H1 (cell line): ENCODE results near the gene PI4KA. TPM values are rescaled to one million over a fixed set of nuclear protein-coding genes. Genes with fewer than 3 reads are reported as not detected.

ENCODE experiments used
- CTCF ChIA-PET: fragments of 300-600 bp; sonication (Branson Sonifier 250); formaldehyde crosslinking; loops from one replicate; lab custom pipeline; 2021; ENCODE audit not compliant: partially characterized antibody; lab: Charles Lee
- POLR2A ChIA-PET: fragments of 300-600 bp; sonication (Branson Sonifier 250); formaldehyde crosslinking; loops from one replicate; lab custom pipeline; 2021; ENCODE audit warnings: inconsistent platforms; ENCODE audit not compliant: partially characterized antibody; lab: Charles Lee
- DNase-seq, 2 experiments: peaks; one replicate each; pipeline versions ENCODE4 v3.0.0 to v3.0.0-alpha.2; 2010 to 2022; ENCODE audit warnings: low spot score in 2 of 2, low read depth in 1 of 2, mixed read lengths in 1 of 2
- FAIRE-seq: peaks from 2 replicates; lab custom pipeline; 2011; peaks lifted over from hg19 to GRCh38; lab: Jason Lieb, UNC
- H2AFZ ChIP-seq: 2 replicates; pipeline ENCODE4 v1.8.1; 2012; ENCODE audit warnings: low read length, inconsistent platforms
- H2AK5ac ChIP-seq: 2 replicates; pipeline ENCODE4 v1.6.1; 2013; ENCODE audit warnings: low read depth, low read length
- H2BK120ac ChIP-seq: replicated peaks from 2 replicates; pipeline ENCODE3; 2013; ENCODE audit warnings: low read depth, low read length, inconsistent platforms
- H2BK12ac ChIP-seq: 2 replicates; pipeline ENCODE4 v1.6.1; 2013; ENCODE audit warnings: low read depth, low read length
- H2BK15ac ChIP-seq: 2 replicates; pipeline ENCODE4 v1.6.1; 2013; ENCODE audit warnings: low read length
- H2BK20ac ChIP-seq: 2 replicates; pipeline ENCODE4 v1.6.1; 2013; ENCODE audit warnings: low read length
- H2BK5ac ChIP-seq: 2 replicates; pipeline ENCODE4 v1.6.1; 2013; ENCODE audit warnings: low read depth, low read length
- H3K14ac ChIP-seq: 2 replicates; pipeline ENCODE4 v1.6.1; 2013; ENCODE audit warnings: inconsistent platforms; ENCODE audit not compliant: insufficient read length
- H3K18ac ChIP-seq: 2 replicates; pipeline ENCODE4 v1.6.1; 2013; ENCODE audit warnings: low read length; ENCODE audit errors: extremely low read depth
- H3K23ac ChIP-seq: 2 replicates; pipeline ENCODE4 v1.6.1; 2013; ENCODE audit warnings: inconsistent platforms; ENCODE audit not compliant: insufficient read length
- H3K23me2 ChIP-seq: 2 replicates; pipeline ENCODE4 v1.6.1; 2013; ENCODE audit warnings: low read depth, low read length
- H3K27ac ChIP-seq: 2 replicates; pipeline ENCODE4 v1.6.1; 2011; ENCODE audit warnings: low read depth, low read length, inconsistent platforms
- H3K27me3 ChIP-seq, 4 experiments: replicated peaks in 1 of 4; 1 replicate in 1 of 4; 2 replicates in 3 of 4; pipeline versions ENCODE4 v1.6.1 to v1.8.1; 2011 to 2013; ENCODE audit warnings: low read length in 3 of 4, mild to moderate bottlenecking in 3 of 4, inconsistent platforms in 2 of 4, mixed read lengths in 2 of 4, moderate library complexity in 1 of 4; ENCODE audit not compliant: control insufficient read depth in 3 of 4, insufficient read depth in 3 of 4; ENCODE audit errors: extremely low read depth in 1 of 4
- H3K36me3 ChIP-seq, 4 experiments: 2 replicates each; pipeline versions ENCODE4 v1.6.1 to v1.8.1; 2011 to 2013; ENCODE audit warnings: mild to moderate bottlenecking in 4 of 4, low read length in 3 of 4, moderate library complexity in 2 of 4, control low read depth in 1 of 4, inconsistent platforms in 1 of 4; ENCODE audit not compliant: insufficient read depth in 4 of 4, control insufficient read depth in 2 of 4
- H3K4ac ChIP-seq: replicated peaks from 2 replicates; pipeline ENCODE3; 2013; ENCODE audit warnings: low read length, low read depth, mixed read lengths, inconsistent platforms; ENCODE audit not compliant: insufficient read length
- H3K4me1 ChIP-seq, 4 experiments: replicated peaks in 1 of 4; 1 replicate in 1 of 4; 2 replicates in 3 of 4; pipeline versions ENCODE4 v1.6.1 to v1.8.1; 2011 to 2013; ENCODE audit warnings: low read length in 3 of 4, inconsistent platforms in 2 of 4, mixed read lengths in 1 of 4; ENCODE audit not compliant: insufficient read depth in 4 of 4, control insufficient read depth in 3 of 4
- H3K4me2 ChIP-seq, 2 experiments: 2 replicates each; pipeline versions ENCODE4 v1.6.1 to v1.8.1; 2011 to 2013; ENCODE audit warnings: low read depth in 2 of 2, low read length in 2 of 2, control low read depth in 1 of 2, inconsistent platforms in 1 of 2, mild to moderate bottlenecking in 1 of 2; ENCODE audit not compliant: insufficient read depth in 1 of 2
- H3K4me3 ChIP-seq, 4 experiments: fragments of 200-600, 300-600 bp in 1 of 4; sonication (generic), shearing (Covaris generic), sonication (Bioruptor Twin) in 1 of 4; 2 replicates each; pipeline versions ENCODE4 v1.5.1 to v1.8.1; 2011 to 2016; ENCODE audit warnings: low read length in 4 of 4, low read depth in 3 of 4, control low read depth in 2 of 4, inconsistent platforms in 2 of 4, mild to moderate bottlenecking in 2 of 4, mixed read lengths in 1 of 4, moderate library complexity in 1 of 4; ENCODE audit not compliant: insufficient read depth in 2 of 4; ENCODE audit errors: extremely low read depth in 1 of 4
- H3K56ac ChIP-seq: replicated peaks from 2 replicates; pipeline ENCODE3; 2013; ENCODE audit warnings: low read depth, mild to moderate bottlenecking, mixed read lengths, low read length, inconsistent platforms; ENCODE audit not compliant: insufficient read length
- H3K79me1 ChIP-seq: 2 replicates; pipeline ENCODE4 v1.6.1; 2013; ENCODE audit warnings: low read depth, low read length, control low read depth
- H3K79me2 ChIP-seq, 2 experiments: 2 replicates each; pipeline versions ENCODE4 v1.6.1 to v1.8.1; 2012 to 2013; ENCODE audit warnings: low read length in 2 of 2, mild to moderate bottlenecking in 2 of 2, inconsistent platforms in 1 of 2; ENCODE audit not compliant: insufficient read depth in 2 of 2, control insufficient read depth in 1 of 2
- H3K9ac ChIP-seq, 4 experiments: replicated peaks in 1 of 4; 1 replicate in 1 of 4; 2 replicates in 3 of 4; pipeline versions ENCODE4 v1.6.1 to v1.8.1; 2011 to 2013; ENCODE audit warnings: low read depth in 3 of 4, low read length in 3 of 4, control low read depth in 2 of 4, mild to moderate bottlenecking in 2 of 4, moderate library complexity in 2 of 4, inconsistent platforms in 1 of 4; ENCODE audit errors: extremely low read depth in 1 of 4
- H3K9me3 ChIP-seq, 2 experiments: 2 replicates each; pipeline versions ENCODE4 v1.6.1 to v1.8.1; 2012 to 2013; ENCODE audit warnings: mild to moderate bottlenecking in 2 of 2, moderate library complexity in 2 of 2, control low read depth in 1 of 2, inconsistent platforms in 1 of 2, low read depth in 1 of 2, low read length in 1 of 2, mixed read lengths in 1 of 2; ENCODE audit not compliant: insufficient read depth in 2 of 2
- H4K20me1 ChIP-seq, 2 experiments: replicated peaks in 1 of 2; 2 replicates each; pipeline versions ENCODE3 to v1.8.1; 2011 to 2013; ENCODE audit warnings: inconsistent platforms in 2 of 2, low read length in 2 of 2, mild to moderate bottlenecking in 1 of 2; ENCODE audit not compliant: insufficient read depth in 2 of 2, control insufficient read depth in 1 of 2
- H4K5ac ChIP-seq: 2 replicates; pipeline ENCODE4 v1.6.1; 2013; ENCODE audit warnings: low read length, low read depth, mixed read lengths, inconsistent platforms; ENCODE audit not compliant: insufficient read length
- H4K8ac ChIP-seq: 2 replicates; pipeline ENCODE4 v1.8.0; 2013; ENCODE audit warnings: mild to moderate bottlenecking, moderate library complexity, low read length, inconsistent platforms; ENCODE audit not compliant: insufficient read depth; ENCODE audit errors: extremely low read depth
- H4K91ac ChIP-seq: replicated peaks from 2 replicates; pipeline ENCODE3; 2013; ENCODE audit warnings: low read length, mixed read lengths, inconsistent platforms; ENCODE audit not compliant: insufficient read length
- SP1 ChIP-seq: IDR thresholded peaks from 2 replicates; pipeline ENCODE4 v1.6.1; 2011; ENCODE audit warnings: low read depth, low read length
- TCF12 ChIP-seq: IDR thresholded peaks from 2 replicates; pipeline ENCODE4 v1.6.1; 2011; ENCODE audit warnings: low read depth, mild to moderate bottlenecking, low read length
- YY1 ChIP-seq: IDR thresholded peaks from 2 replicates; pipeline ENCODE4 v1.6.1; 2011; ENCODE audit warnings: low read depth, mild to moderate bottlenecking, low read length
- WGBS, 2 experiments: shearing (Covaris generic) in 1 of 2; methylation state at CpG; one replicate each; pipeline versions ENCODE4 v1.1.6 to v1.1.7; 2013 to 2015; ENCODE audit warnings: low lambda C conversion rate in 2 of 2, mixed read lengths in 2 of 2, inconsistent platforms in 1 of 2, low coverage in 1 of 2, missing lambda C conversion rate in 1 of 2; ENCODE audit not compliant: insufficient replicate concordance in 2 of 2, insufficient coverage in 1 of 2, insufficient read length in 1 of 2; ENCODE audit errors: extremely low coverage in 1 of 2, missing lambda C conversion rate in 1 of 2; 5-methylcytosine and 5-hydroxymethylcytosine counted together
- polyA plus RNA-seq, 7 experiments: library from polyadenylated mRNA; depleted of rRNA in 3 of 7; stranded (reverse) in 5 of 7; unstranded in 2 of 7; fragments of >200 nt in 5 of 7; fragments of 200-250 nt in 2 of 7; gene quantifications; 1 replicate in 5 of 7; 2 replicates in 1 of 7; 4 replicates in 1 of 7; pipeline versions ENCODE4 v1.2.1 to v1.2.3, GENCODE V29; 2011 to 2013; ENCODE audit warnings: missing spikeins in 2 of 7, mixed read lengths in 2 of 7
- total RNA-seq: library from RNA; stranded (reverse); fragmentation: NEBNext Ultra II Directional; extraction: Animal tissue kit (Norgen Biotek cat#: 25700); gene quantifications from 2 replicates; pipeline ENCODE4 v1.2.1, GENCODE V29; 2021
- TF ChIP-seq, protein P1 (sequence below): IDR thresholded peaks from 2 replicates; pipeline ENCODE4 v1.6.1; 2012; ENCODE audit warnings: low read length, inconsistent platforms

Gene PI4KA
- total and polyA plus RNA-seq, 2 of the 8 experiments (the other 6 are each of a cell fraction or from before 2014, with no cell fraction given): 22.5 to 37.7 TPM

DNA sequence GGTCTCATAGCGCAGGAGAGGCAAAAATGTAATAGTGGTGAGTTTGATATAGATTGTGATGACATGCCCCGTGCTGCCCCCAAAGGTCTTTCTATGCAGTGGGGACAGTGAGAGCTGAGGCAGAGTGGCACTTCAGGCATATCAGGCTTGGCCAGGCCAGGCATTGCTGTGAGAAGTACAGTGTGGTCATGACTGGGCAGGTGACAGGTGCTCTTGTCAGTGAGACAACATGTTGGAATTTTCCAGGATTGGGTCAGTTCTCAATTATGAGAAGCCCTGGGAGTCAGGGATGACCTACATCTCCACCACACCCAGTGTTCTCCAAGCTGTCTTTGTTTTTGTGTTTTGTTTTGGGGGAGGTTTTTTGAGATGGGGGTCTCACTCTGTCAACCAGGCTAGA lies 3.9 kb upstream of the PI4KA start:
- peaks cover 0 to 2% (median under 1%) of the 10 kb centered on the region in 4 experiments; a peak in 4 of 7 replicates for H3K4me1 ChIP-seq
- ChIA-PET POLR2A (no interaction called here), CTCF (interaction anchor here (0.8 to 1.3 kb wide), 3 partner anchors 9 to 28 kb away, joined by 3 to 6 read pairs (median 3); no protein-coding TSS in a partner anchor)
- FAIRE-seq (no peak), DNase-seq (no peak)
- no peak overlapping the region for H3K56ac ChIP-seq
- peaks cover 10% of the 10 kb centered on the region for H3K23me2 ChIP-seq
- H3K18ac ChIP-seq: no peak overlapping the region
- H2AK5ac ChIP-seq: no peak overlapping the region
- H3K4me3 ChIP-seq: no peak overlapping the region
- H2BK120ac ChIP-seq: no peak overlapping the region
- H4K5ac ChIP-seq: no peak overlapping the region
- peaks cover 0 to 3% of the 10 kb centered on the region in 2 experiments; a peak in 2 of 4 replicates for H3K79me2 ChIP-seq
- H3K27me3 ChIP-seq: no peaks in the 10 kb centered on the region
- no peak overlapping the region for H2BK5ac ChIP-seq
- H4K8ac ChIP-seq: no peak overlapping the region
- H3K27ac ChIP-seq: no peak overlapping the region
- 87% methylated on average over 2 of the region's 2 CpGs; no CpG with 5 or more reads in 1 of the 2 experiments for WGBS, 2 experiments
- no peaks in the 10 kb centered on the region for H3K9me3 ChIP-seq
- peaks cover 1 to 2% of the 10 kb centered on the region in 2 experiments for H4K20me1 ChIP-seq
- no peak overlapping the region for H3K9ac ChIP-seq
- no peak overlapping the region for H3K23ac ChIP-seq
- H3K36me3 ChIP-seq: no peaks in the 10 kb centered on the region
- H2AFZ ChIP-seq: no peak overlapping the region
- no peak overlapping the region for H4K91ac ChIP-seq
- peaks cover under 1% of the 10 kb centered on the region; the same call in 1 of the 2 replicates for H3K79me1 ChIP-seq
- no peak overlapping the region for H2BK20ac ChIP-seq
- no peak overlapping the region for H2BK12ac ChIP-seq
- H3K4me2 ChIP-seq: no peak overlapping the region
- H3K4ac ChIP-seq: no peak overlapping the region
- no peak overlapping the region for H2BK15ac ChIP-seq
- no peak overlapping the region for H3K14ac ChIP-seq
- TF ChIP-seq TCF12 (no peak), SP1 (no peak), YY1 (no peak)
- TF ChIP-seq, protein P1, sequence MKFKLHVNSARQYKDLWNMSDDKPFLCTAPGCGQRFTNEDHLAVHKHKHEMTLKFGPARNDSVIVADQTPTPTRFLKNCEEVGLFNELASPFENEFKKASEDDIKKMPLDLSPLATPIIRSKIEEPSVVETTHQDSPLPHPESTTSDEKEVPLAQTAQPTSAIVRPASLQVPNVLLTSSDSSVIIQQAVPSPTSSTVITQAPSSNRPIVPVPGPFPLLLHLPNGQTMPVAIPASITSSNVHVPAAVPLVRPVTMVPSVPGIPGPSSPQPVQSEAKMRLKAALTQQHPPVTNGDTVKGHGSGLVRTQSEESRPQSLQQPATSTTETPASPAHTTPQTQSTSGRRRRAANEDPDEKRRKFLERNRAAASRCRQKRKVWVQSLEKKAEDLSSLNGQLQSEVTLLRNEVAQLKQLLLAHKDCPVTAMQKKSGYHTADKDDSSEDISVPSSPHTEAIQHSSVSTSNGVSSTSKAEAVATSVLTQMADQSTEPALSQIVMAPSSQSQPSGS: no peak
